Stimulated activated CD4-positive, alpha-beta T cell treated with anti-CD3 and anti-CD28 coated beads, Interleukin-4, amount 100 ng/mL, for 1 hour (primary cell): Measurements from ENCODE around the gene NAIP.
"Not testable (repeated sequence)": the region's sequence is repeated elsewhere in the genome, so short reads cannot be mapped to it uniquely, and the experiment has no call there.

ENCODE experiments used
- DNase-seq: peaks from one replicate; pipeline ENCODE4 v3.0.0-alpha.2; 2020

The NAIP gene

DNA sequence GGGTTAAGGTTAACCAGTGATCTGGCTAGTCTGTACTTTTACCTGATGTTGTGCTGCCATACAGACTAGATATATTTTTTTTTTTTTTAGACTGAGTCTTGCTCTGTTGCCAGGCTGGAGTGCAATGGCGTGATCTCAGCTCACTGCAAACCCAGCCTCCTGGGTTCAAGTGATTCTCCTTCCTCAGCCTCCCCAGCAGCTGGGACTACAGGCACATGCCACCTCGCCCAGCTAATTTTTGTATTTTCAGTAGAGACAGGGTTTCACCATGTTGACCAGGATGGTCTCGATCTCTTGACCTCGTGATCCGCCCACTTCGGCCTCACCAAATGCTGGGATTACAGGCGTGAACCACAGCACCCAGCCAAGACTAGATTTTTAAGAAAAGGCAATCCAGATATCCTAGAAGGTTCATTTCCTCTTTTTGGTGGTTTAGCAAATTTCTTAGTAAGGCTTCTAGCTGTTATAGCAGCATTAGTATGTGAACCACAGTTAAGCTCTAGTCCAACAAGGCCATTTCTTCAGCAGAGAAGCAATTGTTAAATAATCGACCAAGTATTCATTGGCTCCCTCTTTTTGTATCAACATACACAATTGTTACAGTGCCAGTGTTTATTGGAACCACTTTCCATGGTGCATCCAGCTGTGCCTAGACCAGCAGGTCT, at the start of gene NAIP:
Gene NAIP (minus strand): TSS at position 51 of the 665 bp plus-strand sequence. CDS start 12,424 bp downstream, outside the sequence.
- DNase-seq: not testable (repeated sequence)

DNA sequence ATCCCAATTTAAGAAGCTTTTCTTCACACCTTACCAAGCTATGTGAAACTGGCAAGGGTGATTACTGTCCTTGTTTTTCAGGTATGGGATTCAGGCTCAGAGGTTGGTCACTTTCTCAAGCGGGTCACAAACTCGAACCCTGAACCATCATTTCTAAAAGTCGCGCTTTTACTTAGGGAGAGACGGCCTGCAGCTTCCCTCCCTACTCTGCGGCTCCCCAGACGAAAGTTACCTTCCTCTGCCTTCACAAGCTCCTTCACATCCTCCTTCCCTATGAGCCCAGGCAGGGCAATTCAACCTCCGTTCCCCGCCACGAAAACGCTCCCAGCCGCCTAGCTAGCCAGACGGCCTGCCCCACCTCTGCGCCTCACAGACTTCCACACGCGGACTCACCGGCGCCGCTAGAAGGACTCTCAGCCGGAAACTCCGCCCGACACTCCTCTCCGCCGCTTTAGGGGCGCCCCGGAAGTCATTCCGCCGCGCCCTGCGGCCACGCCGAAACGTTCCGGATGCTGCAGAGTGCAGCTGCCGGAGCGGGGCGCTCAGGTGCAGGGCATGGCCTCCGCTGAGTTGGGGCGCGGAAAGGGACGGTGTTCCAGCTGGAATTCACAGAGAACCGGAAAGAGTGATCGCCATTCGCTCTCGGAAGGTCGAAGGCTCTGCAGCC, 42.3 kb upstream of the NAIP start, which contains the start of gene GTF2H2:
Gene GTF2H2 (minus strand): TSS at position 415 of the 667 bp plus-strand sequence. CDS start 4,913 bp downstream, outside the sequence.
- not testable (repeated sequence) for DNase-seq

- DNase-seq: not testable (repeated sequence)
Measured at GRCh38 chr5:71061322-71061721, 36.2 kb upstream of the NAIP start.

DNA sequence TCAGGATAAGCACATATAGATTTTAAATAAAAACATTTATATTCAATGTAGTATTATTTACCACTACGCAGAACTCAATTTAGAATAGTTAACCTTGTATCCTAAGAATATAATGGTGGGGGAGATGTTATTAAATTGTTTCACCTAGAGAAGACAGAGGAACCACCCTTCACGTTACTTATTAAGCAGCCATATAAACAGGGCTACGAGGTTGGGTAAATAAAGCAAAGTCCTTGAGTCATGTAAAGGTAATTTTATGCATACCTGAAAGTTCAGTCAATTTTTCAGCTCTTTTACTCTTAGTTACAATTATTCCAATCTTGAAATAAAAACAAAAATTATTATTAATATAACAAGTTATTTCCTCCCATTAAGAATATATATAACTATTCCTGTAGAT, 34.3 kb upstream of the NAIP start:
- not testable (repeated sequence) for DNase-seq

- not testable (repeated sequence) for DNase-seq
Measured at GRCh38 chr5:71044808-71045207, 19.7 kb upstream of the NAIP start.

GRCh38 chr5:71044128-71044527, 19.0 kb upstream of the NAIP start:
- DNase-seq: not testable (repeated sequence)

- DNase-seq: not testable (repeated sequence)
Measured at GRCh38 chr5:71031046-71031776, 6.1 kb upstream of the NAIP start.

DNA sequence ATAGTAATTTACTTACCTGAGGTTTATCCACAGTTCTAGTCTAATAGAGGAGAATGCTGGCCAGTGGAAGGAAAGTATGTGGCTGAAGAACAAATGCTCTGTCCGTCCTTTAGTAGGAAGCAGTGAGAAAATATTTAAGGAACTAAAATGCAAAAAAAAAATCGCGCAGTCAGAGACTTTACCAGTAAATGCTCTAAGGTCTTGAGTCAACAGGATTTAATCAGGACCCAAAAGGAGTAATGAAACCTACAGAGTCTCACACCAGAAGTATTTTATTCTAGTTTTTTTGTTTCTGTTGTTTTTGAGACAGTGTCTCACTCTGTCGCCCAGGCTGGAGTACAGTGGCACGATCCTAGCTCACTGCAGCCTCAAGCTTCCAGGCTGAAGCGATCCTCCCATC, 4.5 kb downstream of the NAIP start:
- not testable (repeated sequence) for DNase-seq

DNA sequence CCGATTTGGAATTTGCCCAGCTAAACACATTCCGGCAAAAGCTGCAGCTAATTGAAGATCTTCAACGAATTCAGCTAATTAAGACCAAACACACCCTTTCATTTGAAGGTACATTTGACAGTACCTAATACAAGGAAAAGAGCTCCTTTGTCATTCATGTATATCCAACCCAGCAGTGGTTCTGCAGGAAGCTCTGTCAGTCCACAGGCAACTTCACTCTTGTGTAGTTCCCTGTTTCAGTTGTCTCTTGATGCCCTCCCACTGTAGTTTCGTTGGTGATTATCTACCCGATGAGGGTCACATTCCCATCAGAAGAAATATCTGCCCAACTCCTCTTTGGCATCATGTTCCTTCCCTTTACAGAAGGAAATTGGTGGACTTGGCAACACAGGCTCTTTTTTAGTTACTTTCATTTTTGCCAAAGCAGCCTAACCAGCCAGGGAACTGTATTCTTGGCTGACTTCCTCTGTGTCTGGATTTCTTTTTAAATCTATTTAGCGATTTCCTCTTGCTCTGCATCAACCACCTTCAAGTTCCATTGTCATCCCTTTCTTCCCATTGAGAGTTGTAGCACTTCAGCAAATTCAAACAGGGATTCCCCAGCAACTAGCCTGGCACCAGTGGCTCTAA, 6.6 kb downstream of the NAIP start:
- DNase-seq: not testable (repeated sequence)

GRCh38 chr5:71014176-71014575, 11.0 kb downstream of the NAIP start:
- no peak for DNase-seq

- DNase-seq: no peak
Measured at GRCh38 chr5:71013575-71013974, 11.6 kb downstream of the NAIP start.

DNA sequence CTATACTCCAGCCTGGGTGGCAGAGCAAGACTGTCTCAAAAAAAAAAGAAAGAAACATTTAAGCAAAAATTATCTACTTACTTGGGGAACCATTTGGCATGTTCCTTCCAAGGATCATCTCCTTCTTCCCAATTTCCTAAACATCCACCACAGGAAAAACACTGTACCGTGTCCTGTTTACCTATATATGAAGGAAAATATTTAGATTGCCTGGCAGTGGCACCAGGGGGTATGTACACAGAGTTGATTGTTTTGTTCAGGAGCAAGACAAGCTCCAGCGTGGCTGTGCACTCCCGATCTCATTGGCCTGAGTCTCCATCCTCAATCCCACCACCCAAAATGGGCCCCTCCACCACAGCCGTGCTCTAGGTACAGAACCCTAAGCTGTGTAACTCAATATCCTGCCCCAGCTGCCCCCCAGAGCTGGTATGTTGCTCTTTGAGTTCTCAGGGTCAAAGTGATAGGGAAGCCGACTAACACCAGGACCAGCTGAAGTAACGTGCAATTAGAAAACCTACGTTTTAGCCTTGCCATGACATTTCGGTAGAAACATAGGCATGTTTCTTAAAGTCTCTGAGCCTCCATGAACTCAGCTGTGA, 13.8 kb downstream of the NAIP start:
- no peak for DNase-seq

DNA sequence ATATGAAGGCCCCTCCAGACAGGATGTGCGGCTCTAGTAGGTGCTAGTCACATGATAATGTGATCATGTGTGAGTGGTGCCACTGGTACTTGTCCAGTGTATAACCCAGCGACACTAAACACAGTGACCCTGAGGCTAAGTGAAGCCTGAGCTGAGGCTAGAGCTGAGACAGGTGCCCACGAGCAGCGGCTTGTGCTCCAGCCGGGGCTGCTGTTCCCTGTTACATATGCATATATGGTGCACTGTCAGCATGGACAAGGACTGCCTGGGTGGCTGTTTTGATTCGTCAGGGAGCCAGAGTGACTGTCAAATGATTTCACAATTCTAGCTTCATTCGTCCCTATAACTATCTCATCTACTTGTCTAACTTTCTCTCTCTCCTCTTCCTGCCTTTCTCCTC, 18.2 kb downstream of the NAIP start:
- DNase-seq: not testable (repeated sequence)

DNA sequence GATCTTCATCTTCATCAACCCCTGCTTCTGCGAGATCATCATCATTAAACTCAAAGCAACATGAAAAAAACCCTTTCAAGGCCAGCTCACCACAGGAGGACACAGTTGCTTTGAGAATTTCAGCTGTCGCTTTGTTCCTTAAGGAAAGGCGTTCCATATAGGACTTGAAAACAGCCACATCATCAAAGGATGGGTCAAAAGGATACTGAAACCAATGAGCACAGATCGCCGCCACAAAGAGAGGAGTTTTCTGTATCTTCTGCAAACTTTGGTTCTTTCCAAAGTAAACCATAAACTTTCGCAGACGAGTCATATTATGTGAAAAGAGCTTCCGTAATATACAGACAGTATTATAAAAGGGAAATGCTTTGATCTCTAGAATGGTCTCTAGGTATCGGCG, 40.3 kb downstream of the NAIP start:
- not testable (repeated sequence) for DNase-seq

- not testable (repeated sequence) for DNase-seq
Measured at GRCh38 chr5:70967220-70967619, 57.9 kb downstream of the NAIP start.

DNA sequence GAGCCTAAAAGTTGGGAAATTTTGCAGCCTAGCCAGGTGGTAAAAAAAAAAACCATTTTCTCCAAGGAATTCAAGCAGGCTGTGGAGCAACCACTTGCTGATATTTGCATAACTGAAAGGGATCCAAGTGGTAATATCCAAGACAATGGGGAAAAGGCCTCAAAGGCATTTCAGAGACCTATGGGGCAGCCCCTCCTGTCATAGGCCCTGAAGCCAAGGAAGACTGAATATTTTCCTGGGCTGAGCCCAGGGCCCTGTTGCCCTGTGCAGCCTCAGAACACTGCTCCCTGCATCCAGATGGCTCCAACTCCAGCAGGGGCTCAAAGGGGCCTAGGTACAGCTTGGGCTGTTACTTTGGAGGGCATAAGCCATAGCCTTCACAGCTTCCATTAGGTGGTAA, 60.6 kb downstream of the NAIP start:
- not testable (repeated sequence) for DNase-seq

- not testable (repeated sequence) for DNase-seq
Measured at GRCh38 chr5:70953068-70953467, 72.1 kb downstream of the NAIP start.

GRCh38 chr5:70932560-70932959, 92.6 kb downstream of the NAIP start:
- DNase-seq: not testable (repeated sequence)

DNA sequence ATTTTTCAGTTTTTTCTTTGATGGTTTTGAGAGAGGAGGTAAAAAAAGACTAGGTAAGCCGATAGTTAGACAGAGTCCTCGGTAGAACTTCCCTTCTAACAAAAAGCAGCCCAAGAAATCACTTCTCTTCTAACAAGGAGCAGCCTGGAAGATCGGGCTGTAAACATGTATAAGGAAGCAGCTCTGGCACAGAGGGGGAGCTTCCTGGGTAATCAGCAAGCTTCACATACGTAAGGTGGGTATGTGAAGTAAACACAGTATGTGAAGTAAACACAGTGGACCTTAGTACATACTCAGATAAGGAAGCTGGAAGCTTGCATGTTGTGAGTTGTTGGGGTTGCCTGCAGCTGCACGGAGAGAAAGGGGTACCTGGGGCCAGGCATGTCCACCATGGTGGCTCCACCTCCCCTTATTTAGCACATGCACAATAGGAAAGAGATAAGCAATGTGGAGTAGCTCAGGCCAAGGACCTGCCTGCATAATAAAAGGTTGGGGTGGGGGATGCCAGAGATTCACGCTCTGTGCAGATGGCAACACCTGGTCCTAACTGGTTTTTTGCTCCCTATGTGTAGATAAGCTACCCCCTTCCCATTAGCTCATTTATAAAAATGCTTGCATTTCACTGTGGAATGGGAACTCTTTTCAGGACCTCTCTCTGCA, 93.3 kb downstream of the NAIP start:
- not testable (repeated sequence) for DNase-seq

DNA sequence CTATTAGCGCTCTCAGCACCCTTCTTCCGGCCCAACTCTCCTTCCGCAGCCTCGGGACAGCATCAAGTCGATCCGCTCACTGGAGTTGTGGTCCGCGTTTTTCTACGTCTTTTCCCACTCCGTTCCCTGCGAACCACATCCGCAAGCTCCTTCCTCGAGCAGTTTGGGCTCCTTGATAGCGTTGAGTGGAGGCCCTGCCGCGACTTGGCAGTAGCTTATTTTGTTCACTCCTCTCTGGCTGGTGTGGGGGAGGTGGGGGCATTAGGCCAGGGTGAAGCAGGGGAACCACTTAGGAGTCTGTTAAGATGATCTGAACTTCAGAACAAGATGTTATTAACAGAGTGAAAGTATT, 100.0 kb downstream of the NAIP start:
- not testable (repeated sequence) for DNase-seq
